ENCODE results near the gene TDP1. TPM values are rescaled to one million over a fixed set of nuclear protein-coding genes. Genes with fewer than 3 reads are reported as not detected.

Gene TDP1
- total and polyA plus RNA-seq, 3 donors from 2014 or later: 37.0 to 55.2 (median 43.1) TPM

DNA sequence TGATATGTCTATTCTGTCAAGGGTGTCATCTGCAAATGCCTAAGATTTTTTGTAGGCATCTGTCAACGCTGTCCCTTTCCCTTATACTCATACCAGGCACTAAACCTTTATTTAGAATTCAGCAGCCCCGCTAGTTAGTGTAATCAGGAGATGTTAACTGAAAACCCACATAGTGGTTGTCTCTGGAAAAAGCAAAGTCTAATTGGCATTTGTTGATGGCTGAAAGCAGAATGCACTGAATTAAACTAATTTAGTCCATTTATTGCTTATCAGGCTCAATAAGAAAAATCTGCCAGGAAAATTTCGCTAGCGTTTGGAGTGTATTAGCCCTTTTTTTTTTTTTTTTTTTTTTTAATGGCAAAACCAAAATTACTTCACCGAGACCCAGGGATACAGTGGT lies 34.5 kb downstream of the TDP1 start:
- H3K9me3 ChIP-seq: no peaks in the 10 kb centered on the region
- no peak for DNase-seq
- H3K27me3 ChIP-seq: no peaks in the 10 kb centered on the region
- intact Hi-C loops (cut with DNase I; ENCODE audit: low total_unique reads): no loop called here
- WGBS, 2 donors: 89 to 90% methylated on average over 5 of the region's 5 CpGs
- no peak for TF ChIP-seq POLR2A (IDR thresholded peaks at IDR 0.05)
- TF ChIP-seq, protein P1, sequence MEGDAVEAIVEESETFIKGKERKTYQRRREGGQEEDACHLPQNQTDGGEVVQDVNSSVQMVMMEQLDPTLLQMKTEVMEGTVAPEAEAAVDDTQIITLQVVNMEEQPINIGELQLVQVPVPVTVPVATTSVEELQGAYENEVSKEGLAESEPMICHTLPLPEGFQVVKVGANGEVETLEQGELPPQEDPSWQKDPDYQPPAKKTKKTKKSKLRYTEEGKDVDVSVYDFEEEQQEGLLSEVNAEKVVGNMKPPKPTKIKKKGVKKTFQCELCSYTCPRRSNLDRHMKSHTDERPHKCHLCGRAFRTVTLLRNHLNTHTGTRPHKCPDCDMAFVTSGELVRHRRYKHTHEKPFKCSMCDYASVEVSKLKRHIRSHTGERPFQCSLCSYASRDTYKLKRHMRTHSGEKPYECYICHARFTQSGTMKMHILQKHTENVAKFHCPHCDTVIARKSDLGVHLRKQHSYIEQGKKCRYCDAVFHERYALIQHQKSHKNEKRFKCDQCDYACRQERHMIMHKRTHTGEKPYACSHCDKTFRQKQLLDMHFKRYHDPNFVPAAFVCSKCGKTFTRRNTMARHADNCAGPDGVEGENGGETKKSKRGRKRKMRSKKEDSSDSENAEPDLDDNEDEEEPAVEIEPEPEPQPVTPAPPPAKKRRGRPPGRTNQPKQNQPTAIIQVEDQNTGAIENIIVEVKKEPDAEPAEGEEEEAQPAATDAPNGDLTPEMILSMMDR (IDR thresholded peaks at IDR 0.05): no peak
- H3K4me1 ChIP-seq: no peaks in the 10 kb centered on the region
- H3K36me3 ChIP-seq (ENCODE audit: low read depth, missing control alignments): peaks cover 6% of the 10 kb centered on the region
- H3K4me3 ChIP-seq: no peak overlapping the region
- no peak overlapping the region for H3K27ac ChIP-seq

DNA sequence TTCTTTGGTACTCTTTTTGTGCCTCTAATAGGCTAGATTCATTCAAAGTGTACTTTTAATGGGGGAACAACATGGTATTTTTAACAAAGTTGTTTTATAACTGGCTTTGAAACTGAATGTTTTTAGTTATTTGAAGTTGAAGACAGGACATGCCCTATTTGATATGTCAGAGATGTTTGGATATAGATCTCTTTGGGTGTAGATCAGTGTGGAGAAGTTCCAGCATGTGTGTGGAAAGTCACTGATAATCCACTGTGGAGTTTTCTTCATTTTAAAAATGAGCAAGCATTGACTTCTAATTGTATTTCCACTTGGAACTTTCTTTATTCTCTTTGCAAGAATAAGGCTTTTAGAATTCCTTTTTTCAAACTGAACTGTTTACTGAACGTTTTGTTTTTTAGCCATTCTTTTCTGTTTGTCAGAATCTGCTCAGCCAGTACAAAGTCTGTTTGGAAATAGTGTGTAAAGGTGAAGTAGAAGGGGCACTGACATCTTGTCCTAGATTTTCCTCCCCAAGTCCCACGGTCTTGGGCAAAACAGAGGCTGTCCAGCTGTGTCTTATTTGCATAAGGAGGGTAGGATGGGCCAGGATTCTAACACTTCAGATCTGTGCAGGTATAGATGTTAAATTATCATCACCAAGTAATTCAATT lies 35.0 kb downstream of the TDP1 start:
- Histone ChIP-seq H3K36me3 (ENCODE audit: low read depth, missing control alignments) (peaks cover 6% of the 10 kb centered on the region), H3K4me3 (no peak overlapping the region), H3K27me3 (no peaks in the 10 kb centered on the region), H3K9me3 (no peaks in the 10 kb centered on the region), H3K4me1 (no peaks in the 10 kb centered on the region), H3K27ac (no peak overlapping the region)
- TF ChIP-seq POLR2A (IDR thresholded peaks at IDR 0.05): no peak
- TF ChIP-seq, protein P1 (IDR thresholded peaks at IDR 0.05): no peak
- intact Hi-C loops (cut with DNase I; ENCODE audit: low total_unique reads): no loop called here
- no peak for DNase-seq
- 58 to 65% methylated on average over 2 of the region's 2 CpGs for WGBS, 2 donors

DNA sequence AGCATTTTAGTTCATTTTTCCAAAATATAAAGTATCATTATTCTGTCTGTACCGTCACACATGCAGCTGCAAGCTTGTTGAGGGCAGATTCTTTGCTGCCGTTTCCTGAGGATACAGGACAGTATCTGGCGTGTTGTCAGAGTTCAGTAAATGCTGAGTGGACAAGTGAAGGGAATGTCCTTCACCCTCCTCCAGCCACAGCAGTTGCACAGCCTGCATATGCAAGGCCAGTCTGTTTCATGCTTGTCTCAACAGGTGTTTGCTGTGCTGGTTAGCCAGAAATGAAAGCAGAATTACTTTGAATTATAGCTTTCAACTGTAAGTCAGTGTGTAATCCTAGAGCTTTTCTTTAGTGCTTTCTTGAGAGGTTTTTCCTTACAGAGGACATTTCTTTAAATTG lies 36.5 kb downstream of the TDP1 start:
- 87 to 93% methylated on average over 3 of the region's 3 CpGs for WGBS, 2 donors
- intact Hi-C loops (cut with DNase I; ENCODE audit: low total_unique reads): no loop called here
- H3K36me3 ChIP-seq (ENCODE audit: low read depth, missing control alignments): no peaks in the 10 kb centered on the region

DNA sequence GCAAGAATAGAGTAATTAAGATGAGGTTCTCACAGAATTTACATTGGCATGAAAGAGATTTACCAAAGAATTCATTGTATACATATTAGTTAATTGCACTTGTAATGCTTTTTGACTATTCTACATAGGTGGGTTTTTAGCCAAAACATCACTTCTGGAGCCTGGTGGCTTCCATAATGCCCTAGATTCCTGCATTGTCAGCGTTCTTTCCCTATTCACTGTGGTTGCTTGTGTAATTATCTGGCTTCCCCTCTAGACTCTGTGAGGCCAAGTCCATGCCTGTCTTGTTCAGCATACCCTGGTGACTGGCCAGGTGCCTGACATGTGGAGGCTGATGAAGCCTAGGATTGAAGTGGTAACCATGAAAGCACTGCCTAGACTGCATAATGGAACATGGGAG lies 41.2 kb downstream of the TDP1 start:
- intact Hi-C loops (cut with DNase I; ENCODE audit: low total_unique reads): no loop called here
- Histone ChIP-seq H3K36me3 (ENCODE audit: low read depth, missing control alignments) (no peaks in the 10 kb centered on the region), H3K27ac (no peak overlapping the region), H3K27me3 (no peaks in the 10 kb centered on the region), H3K4me3 (no peak overlapping the region), H3K9me3 (no peaks in the 10 kb centered on the region), H3K4me1 (no peaks in the 10 kb centered on the region)
- WGBS, 2 donors: 100% methylated on average over 1 of the region's 1 CpG
- no peak for DNase-seq
- TF ChIP-seq POLR2A (IDR thresholded peaks at IDR 0.05): no peak
- TF ChIP-seq, protein P1 (IDR thresholded peaks at IDR 0.05): no peak

More for the DNA sequence above, 36.5 kb downstream of the TDP1 start:
- TF ChIP-seq, protein P1 (IDR thresholded peaks at IDR 0.05): no peak
- TF ChIP-seq POLR2A (IDR thresholded peaks at IDR 0.05): no peak
- H3K9me3 ChIP-seq: no peaks in the 10 kb centered on the region
- H3K4me3 ChIP-seq: no peak overlapping the region
- no peak overlapping the region for H3K27ac ChIP-seq
- H3K4me1 ChIP-seq: no peaks in the 10 kb centered on the region
- no peaks in the 10 kb centered on the region for H3K27me3 ChIP-seq
- DNase-seq: no peak

DNA sequence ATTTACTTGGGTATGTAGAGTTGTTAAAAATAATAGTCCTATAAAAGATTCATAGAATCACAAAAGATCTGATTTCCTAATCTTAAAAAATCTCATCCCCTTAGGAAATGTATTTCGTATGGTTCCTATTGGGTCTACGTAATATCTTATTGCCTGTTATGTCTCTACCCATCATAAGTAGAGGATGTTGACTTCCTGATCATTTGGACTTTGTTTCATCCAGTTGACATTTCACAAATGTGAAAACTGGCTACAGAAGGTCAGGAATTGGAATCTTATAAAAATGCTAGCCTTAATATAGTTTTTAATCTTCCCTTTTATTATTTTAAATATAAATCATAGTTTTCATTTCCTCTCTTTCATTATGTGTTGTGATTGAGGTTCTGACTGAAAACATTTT lies 45.2 kb downstream of the TDP1 start:
- TF ChIP-seq, protein P1 (IDR thresholded peaks at IDR 0.05): no peak
- TF ChIP-seq POLR2A (IDR thresholded peaks at IDR 0.05): no peak
- H3K4me3 ChIP-seq: no peak overlapping the region
- H3K27ac ChIP-seq: no peak overlapping the region
- no peaks in the 10 kb centered on the region for H3K36me3 ChIP-seq (ENCODE audit: low read depth, missing control alignments)
- intact Hi-C loops (cut with DNase I; ENCODE audit: low total_unique reads): no loop called here
- no peaks in the 10 kb centered on the region for H3K4me1 ChIP-seq
- H3K9me3 ChIP-seq: no peaks in the 10 kb centered on the region
- no peak for DNase-seq
- WGBS, 2 donors: 96 to 100% methylated on average over 2 of the region's 2 CpGs
- H3K27me3 ChIP-seq: no peaks in the 10 kb centered on the region
